ENCODE results near the gene DAB2IP. TPM values are rescaled to one million over a fixed set of nuclear protein-coding genes. Genes with fewer than 3 reads are reported as not detected.

Gene DAB2IP
- total RNA-seq, 1 donor from 2014 or later, result 0.75 TPM

GRCh38 chr9:121765021-121765950 is 113.9 kb downstream of the DAB2IP start:
- H3K4me1 Mint-ChIP-seq, result no peaks in the 10 kb centered on the region
- H3K27ac Mint-ChIP-seq, result no peak overlapping the region
- no peaks in the 10 kb centered on the region for H3K36me3 Mint-ChIP-seq (ENCODE audit: low read depth)
- H3K9me3 Mint-ChIP-seq, result no peaks in the 10 kb centered on the region
- POLR2A ChIA-PET, result no interaction called here
- no peak for TF ChIP-seq CTCF (IDR thresholded peaks at IDR 0.05)
- no peak for ATAC-seq (ENCODE audit: low read depth)
- H3K27me3 Mint-ChIP-seq, result peaks cover 3% of the 10 kb centered on the region
- CTCF ChIA-PET, result no interaction called here
- DNase-seq, result no peak
- intact Hi-C loops (cut with micrococcal nuclease), result no loop called here
- H3K4me3 Mint-ChIP-seq, result no peak overlapping the region

GRCh38 chr9:121766081-121766683 is 114.7 kb downstream of the DAB2IP start:
- CTCF ChIA-PET, result no interaction called here
- intact Hi-C loops (cut with micrococcal nuclease), result no loop called here
- ATAC-seq (ENCODE audit: low read depth) (no peak), DNase-seq (no peak)
- TF ChIP-seq CTCF (IDR thresholded peaks at IDR 0.05), result no peak
- Mint-ChIP-seq H3K4me1 (no peaks in the 10 kb centered on the region), H3K4me3 (no peak overlapping the region), H3K27ac (no peak overlapping the region), H3K27me3 (peaks cover 3% of the 10 kb centered on the region), H3K9me3 (no peaks in the 10 kb centered on the region), H3K36me3 (ENCODE audit: low read depth) (no peaks in the 10 kb centered on the region)
- POLR2A ChIA-PET, result no interaction called here

DNA sequence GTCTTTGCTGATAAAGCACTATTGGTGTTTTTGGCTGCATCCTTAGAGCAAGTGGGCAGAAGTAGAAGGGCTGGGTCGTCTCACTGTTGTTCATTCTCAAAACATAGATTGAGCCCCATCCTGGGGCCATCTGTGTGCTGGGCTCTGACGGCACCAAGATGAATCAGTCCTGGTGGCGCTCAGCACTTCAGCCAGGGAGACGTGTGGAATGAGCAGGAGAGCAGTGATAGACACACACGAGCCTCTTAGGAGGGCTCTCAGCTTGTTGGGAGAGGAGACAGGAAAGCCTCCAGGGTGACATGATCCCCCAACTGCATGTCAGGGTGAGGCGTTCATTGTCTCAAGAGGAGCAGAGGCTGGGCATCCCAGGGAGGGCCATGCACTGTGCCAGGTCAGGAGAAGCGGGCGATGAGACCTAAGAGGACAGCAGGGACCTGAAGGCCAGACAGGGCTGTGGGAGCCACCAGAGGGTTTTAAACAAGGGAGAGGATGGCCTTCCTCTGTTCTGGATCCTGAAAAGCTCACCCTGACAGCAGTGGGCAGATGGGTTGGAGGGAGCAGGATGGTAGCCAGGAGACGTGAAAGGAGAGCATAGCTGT is 115.8 kb downstream of the DAB2IP start:
- no peak for TF ChIP-seq CTCF (IDR thresholded peaks at IDR 0.05)
- CTCF ChIA-PET, result no interaction called here
- Mint-ChIP-seq H3K4me1 (no peaks in the 10 kb centered on the region), H3K36me3 (ENCODE audit: low read depth) (no peaks in the 10 kb centered on the region), H3K9me3 (no peaks in the 10 kb centered on the region), H3K4me3 (no peak overlapping the region), H3K27ac (no peak overlapping the region), H3K27me3 (peaks cover 3% of the 10 kb centered on the region)
- POLR2A ChIA-PET, result no interaction called here
- intact Hi-C loops (cut with micrococcal nuclease), result no loop called here
- no peak for DNase-seq
- ATAC-seq (ENCODE audit: low read depth), result no peak

DNA sequence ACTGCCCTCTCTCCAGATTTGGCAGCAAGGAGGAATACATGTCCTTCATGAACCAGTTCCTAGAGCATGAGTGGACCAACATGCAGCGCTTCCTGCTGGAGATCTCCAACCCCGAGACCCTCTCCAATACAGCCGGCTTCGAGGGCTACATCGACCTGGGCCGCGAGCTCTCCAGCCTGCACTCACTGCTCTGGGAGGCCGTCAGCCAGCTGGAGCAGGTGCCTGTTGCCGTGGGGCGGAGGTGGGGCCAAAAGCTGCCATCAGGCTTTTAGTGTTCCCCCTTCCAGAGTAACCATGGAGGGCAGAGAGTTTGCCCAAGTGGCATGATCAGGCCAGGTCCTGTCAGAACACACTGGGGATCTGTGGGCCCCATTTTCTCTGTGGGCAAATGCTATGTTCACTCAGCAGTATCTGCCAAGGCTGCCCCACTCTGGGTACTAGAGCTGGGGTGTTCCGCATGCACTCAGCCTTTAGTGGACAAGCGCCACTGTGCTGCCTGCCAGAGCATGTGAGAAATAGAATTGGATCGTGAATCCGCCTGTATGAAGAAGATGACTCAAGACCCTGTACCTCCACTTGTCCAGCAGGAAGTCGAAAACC is 117.1 kb downstream of the DAB2IP start:
- ChIA-PET POLR2A (no interaction called here), CTCF (no interaction called here)
- no peak overlapping the region for H3K4me3 Mint-ChIP-seq
- H3K4me1 Mint-ChIP-seq, result no peaks in the 10 kb centered on the region
- peaks cover 3% of the 10 kb centered on the region for H3K27me3 Mint-ChIP-seq
- DNase-seq (no peak), ATAC-seq (ENCODE audit: low read depth) (no peak)
- H3K36me3 Mint-ChIP-seq (ENCODE audit: low read depth), result no peaks in the 10 kb centered on the region
- TF ChIP-seq CTCF (IDR thresholded peaks at IDR 0.05), result no peak
- H3K27ac Mint-ChIP-seq, result no peak overlapping the region
- H3K9me3 Mint-ChIP-seq, result no peaks in the 10 kb centered on the region
- intact Hi-C loops (cut with micrococcal nuclease), result no loop called here

- H3K4me1 Mint-ChIP-seq, result no peaks in the 10 kb centered on the region
- POLR2A ChIA-PET, result no interaction called here
- DNase-seq (no peak), ATAC-seq (ENCODE audit: low read depth) (no peak)
- H3K27me3 Mint-ChIP-seq, result peaks cover 3% of the 10 kb centered on the region
- TF ChIP-seq CTCF (IDR thresholded peaks at IDR 0.05), result no peak
- CTCF ChIA-PET, result no interaction called here
- H3K4me3 Mint-ChIP-seq, result no peak overlapping the region
- H3K9me3 Mint-ChIP-seq, result no peaks in the 10 kb centered on the region
- no peak overlapping the region for H3K27ac Mint-ChIP-seq
- H3K36me3 Mint-ChIP-seq (ENCODE audit: low read depth), result no peaks in the 10 kb centered on the region
- intact Hi-C loops (cut with micrococcal nuclease), result no loop called here
Observed at GRCh38 chr9:121769939-121770338, 118.5 kb downstream of the DAB2IP start.
